HG02623 (cell line): Measurements from ENCODE around the gene ETV3L.

Experiments
- ATAC-seq: cut with Tn5 transposase; IDR thresholded peaks from one replicate; pipeline ENCODE4 v1.9.1; 2021; ENCODE audit warnings: moderate library complexity; ENCODE audit not compliant: unreplicated experiment

The ETV3L gene

DNA sequence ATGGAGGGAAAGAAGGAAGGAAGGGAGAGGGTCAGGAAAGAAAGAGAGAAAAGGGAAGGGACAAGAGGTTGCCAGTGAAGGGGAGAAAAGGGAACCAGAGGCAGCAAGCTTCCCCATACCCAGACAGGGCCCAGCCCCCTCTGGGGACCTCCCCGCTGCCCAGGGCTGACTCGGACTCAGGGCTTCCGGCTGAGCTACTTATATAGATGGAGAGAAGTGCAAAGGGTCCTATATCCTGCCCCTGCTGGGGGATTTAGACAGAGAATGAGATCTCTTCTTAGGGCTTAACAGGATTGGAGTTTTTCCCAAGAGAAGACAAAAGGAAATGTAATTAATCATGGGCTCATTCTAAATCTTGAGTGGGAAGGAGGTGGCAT lies at the start of gene ETV3L:
TSS of gene ETV3L (minus strand) at position 176 of the 377 bp plus-strand sequence. CDS start 285 bp downstream, outside the sequence.
- no peak for ATAC-seq

GRCh38 chr1:157147906-157148700 lies 48.5 kb upstream of the ETV3L start:
- ATAC-seq = no peak

DNA sequence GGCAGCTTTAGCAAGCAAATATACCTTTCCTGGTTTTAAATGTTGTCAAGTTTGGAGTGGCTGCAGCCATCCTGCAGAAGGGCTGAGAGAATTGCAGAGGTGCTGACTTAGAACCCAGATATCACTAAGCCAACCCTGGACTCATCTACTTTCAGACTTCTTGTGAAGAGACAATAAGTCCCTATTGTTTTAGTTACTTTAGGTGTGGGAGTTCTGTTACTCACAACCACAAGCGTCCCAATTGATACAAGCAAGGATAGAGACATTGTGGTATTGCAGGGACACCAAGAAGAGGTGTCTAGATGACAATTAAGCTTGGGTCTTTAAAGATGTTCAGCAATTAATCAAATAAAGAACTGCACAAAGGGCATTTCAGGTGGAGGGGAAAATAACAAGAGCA lies 47.4 kb upstream of the ETV3L start:
- no peak for ATAC-seq

- ATAC-seq = no peak
Observed at GRCh38 chr1:157146244-157146643, 46.6 kb upstream of the ETV3L start.

GRCh38 chr1:157145076-157145475 lies 45.5 kb upstream of the ETV3L start:
- no peak for ATAC-seq

- ATAC-seq = no peak
Observed at GRCh38 chr1:157144509-157144908, 44.9 kb upstream of the ETV3L start.

DNA sequence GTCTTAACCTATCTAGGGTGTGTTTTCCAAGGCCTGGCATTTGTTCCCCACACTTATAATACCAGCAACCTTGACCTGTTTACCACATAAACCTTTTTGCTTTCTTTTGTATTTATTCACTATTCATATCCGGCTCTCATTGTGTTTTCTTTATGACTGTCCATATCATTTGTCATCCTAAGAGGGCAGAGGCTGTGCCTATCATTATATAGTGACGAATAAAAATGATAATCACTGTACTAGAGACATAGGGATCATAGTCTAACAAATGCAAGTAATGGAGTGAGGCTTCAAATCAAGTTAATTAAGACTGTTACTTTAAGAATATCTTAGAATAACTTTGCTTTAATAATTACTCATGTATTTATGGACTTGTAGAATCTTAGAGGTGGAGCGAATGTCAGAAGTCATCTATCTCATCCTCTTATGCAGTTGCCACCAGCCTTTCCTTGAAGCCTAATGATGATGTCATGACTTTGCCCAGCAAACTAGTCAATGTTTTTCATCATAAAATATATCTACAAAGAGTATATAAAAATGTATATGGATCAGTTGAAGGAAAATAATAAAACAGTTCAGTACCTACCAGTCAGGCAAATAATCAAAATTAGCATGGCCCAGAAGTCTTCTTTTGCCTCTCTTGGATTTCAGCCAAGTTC lies 43.3 kb upstream of the ETV3L start:
- no peak for ATAC-seq

- no peak for ATAC-seq
Observed at GRCh38 chr1:157142201-157142600, 42.6 kb upstream of the ETV3L start.

- no peak for ATAC-seq
Observed at GRCh38 chr1:157141212-157141855, 41.7 kb upstream of the ETV3L start.

DNA sequence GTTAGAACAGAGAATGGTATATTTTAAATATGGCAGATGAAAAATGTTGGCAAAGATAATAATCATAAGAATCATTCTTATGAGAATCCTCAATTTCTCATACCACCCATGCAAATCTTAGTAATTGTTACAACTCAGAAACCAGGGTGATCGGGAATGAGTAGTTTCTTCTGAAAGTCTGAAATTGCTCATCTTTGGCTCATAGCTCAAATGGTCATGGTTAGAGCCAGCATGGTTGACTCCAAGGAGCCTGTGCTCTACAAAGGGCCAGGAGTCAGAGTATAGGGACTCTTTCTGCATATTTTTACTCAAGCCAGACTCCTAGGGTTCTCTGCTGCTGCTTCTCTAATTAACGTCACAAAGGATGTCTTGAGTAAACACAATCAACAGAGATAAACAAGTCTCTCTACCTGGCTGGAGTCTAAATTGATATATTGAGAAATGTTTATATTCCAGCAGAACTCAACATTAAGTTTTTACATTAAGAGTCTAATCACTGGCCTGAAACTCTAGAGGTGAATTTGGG lies 40.5 kb upstream of the ETV3L start:
- ATAC-seq = no peak

GRCh38 chr1:157139052-157139715 lies 39.6 kb upstream of the ETV3L start:
- no peak for ATAC-seq

- ATAC-seq = peak; percentile 81
Observed at GRCh38 chr1:157138220-157139051, 38.8 kb upstream of the ETV3L start, which contains the start of gene ETV3. Gene ETV3, minus strand, starts transcription at chr1:157138395. Its CDS starts 2,043 bp downstream, at chr1:157136352.

DNA sequence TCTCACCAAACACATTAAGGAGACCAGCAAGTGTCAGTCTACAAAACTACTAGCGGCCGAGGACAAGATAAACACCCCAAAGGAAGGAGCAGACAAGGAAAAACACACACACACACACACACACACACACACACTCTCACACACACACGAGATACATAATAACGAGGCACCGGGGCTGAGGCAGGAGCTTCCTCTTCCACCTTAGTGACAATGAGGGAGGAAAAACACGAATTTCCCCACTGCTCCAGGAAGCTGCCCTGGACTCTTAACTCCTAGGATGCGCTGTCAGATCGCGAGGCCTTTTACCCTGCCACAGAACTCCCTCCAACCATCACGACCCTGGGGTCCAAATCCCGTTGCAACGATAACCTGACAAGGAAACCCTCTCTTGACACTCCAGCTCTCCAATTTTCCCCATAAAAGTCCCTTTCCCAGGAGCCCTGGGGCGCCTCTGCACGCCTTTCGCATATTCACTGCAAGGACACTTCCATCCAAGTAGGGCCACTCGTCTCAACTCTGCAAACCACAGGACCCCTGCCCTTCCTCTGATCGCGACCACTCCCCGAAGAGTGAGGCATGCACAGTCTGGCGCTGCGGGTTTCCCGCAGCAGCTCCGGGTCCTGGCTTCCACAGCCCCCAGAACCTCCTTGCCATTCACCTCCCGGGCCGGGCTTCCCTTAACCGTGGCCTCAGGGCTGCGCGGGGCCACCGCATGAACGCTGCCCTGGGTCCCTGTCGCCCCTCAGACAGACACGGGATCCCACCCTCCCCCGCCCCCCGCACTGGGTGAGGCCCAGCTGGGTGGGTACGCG lies 38.0 kb upstream of the ETV3L start:
- peak; percentile 19 for ATAC-seq

DNA sequence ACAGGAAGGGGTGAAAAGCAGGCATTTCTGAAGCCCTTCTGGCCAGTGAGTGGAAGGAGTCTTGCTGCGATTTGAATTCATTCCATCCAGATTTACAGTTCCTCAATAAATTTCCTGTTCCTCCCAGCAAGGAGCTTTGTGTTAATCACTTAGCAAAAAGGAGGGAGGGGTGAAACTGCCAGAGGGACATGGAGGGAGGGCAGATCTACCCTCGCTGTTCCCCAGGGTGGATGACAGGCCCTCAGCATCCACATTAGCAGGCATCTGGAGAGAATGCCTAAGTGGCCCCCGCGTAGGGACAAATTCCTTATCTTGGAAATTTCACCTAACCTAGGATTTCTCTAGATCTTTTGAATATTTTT lies 37.4 kb upstream of the ETV3L start:
- ATAC-seq = no peak

- ATAC-seq = no peak
Observed at GRCh38 chr1:157136133-157136532, 36.5 kb upstream of the ETV3L start.

DNA sequence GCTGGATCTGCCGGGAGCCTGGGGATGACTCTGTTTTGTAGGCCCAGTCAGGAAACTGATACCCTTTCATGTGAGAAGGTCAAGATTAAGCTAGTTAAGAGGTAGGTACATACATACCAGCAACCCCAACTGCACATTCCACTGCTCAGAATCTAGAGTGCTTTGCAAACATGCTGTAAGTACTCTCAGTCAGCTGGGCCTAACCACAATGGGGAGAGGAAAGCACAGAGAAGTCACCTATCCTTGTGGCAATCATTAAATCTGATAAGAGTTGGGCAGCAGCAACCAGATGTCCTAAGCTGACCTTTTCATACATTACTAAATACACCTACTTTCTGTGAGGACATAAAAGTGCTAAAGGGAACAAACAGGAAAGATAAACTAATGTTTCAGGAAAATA lies 36.0 kb upstream of the ETV3L start:
- no peak for ATAC-seq

DNA sequence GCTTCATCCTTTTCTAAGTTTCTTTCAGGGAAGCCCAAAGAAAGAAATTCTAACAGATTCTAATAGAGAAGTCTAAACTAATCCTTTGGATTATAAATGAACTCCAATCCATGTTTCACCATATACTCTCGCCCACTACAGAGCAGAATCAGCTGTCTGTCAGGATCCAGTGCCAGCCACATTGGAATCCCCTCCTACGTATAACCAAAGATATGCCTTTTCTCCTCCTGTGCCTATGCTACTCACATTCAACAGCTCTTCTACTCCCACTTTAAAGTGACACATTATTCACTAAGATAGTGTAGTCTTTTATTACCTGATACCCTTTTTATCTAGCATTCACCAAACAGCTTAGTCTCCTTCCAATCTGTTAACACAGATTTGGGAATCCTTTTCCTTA lies 35.5 kb upstream of the ETV3L start:
- no peak for ATAC-seq

DNA sequence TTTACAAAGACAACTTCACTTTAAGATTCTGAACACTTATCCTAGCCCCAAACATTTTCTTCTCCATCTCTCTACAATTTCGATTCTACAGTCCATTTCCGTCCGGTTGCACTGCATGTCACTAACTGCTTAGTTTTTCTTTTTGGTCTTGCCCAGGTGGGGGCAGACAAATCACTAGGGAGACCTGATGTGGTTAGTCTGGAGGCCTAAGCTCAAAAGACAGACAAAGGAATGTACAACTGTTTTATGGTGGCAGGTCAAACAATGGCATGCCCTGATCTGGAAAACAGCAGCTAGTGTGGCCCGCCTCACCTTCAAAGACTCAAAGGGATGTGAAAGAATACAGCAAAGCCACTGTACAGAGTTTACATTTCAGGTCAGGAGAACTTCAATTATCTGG lies 34.8 kb upstream of the ETV3L start:
- ATAC-seq = no peak

- ATAC-seq = no peak
Observed at GRCh38 chr1:157133426-157133825, 33.8 kb upstream of the ETV3L start.
